ENCODE measurements around the gene ADCK2. TPM values are rescaled to one million over a fixed set of nuclear protein-coding genes. Genes with fewer than 3 reads are reported as not detected.
A peak's percentile ranks its signal among the peaks of the same experiment; 100 is the strongest.
"Not testable (repeated sequence)": the region's sequence is repeated elsewhere in the genome, so short reads cannot be mapped to it uniquely, and the experiment has no call there.

ADCK2 gene
- total and polyA plus RNA-seq, 9 donors = 11.0 to 18.1 (median 14.2) TPM

GRCh38 chr7:140656548-140657515 is 15.9 kb upstream of the ADCK2 start:
- H3K4me3 ChIP-seq (ENCODE audit: low read length) = no peak overlapping the region
- peaks cover 22% of the 10 kb centered on the region for H3K4me1 ChIP-seq (ENCODE audit: control insufficient read depth, insufficient read depth, low read length)
- peak; percentile 83 for DNase-seq
- 37% methylated on average over 7 of the region's 11 CpGs for WGBS (ENCODE audit: insufficient coverage)
- no peaks in the 10 kb centered on the region for H3K36me3 ChIP-seq (ENCODE audit: control insufficient read depth, insufficient read depth, low read length)
- H3K27ac ChIP-seq (ENCODE audit: low read length) = no peak overlapping the region
- no peaks in the 10 kb centered on the region for H3K27me3 ChIP-seq (ENCODE audit: control insufficient read depth, insufficient read depth, low read length)
- no peaks in the 10 kb centered on the region for H3K9me3 ChIP-seq (replicated peaks; ENCODE audit: control insufficient read depth, low read depth, low read length)

DNA sequence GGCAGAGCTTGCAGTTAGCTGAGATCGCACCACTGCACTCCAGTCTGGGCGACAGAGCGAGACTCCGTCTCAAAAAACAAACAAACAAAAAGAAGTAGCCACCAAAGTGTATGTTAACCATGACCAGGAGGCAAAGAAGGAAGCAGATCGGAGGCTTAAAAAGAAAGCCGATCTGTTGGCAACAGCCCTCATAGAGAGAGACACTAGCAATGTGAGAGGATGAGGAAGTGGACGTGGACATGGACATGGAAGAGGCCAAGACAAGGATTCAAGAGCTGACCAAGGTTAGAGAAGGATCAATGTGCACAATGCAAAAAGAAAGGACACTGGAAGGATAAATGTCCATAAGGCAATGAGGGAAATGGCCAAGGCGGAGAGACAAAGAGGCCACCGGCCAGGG is 14.9 kb upstream of the ADCK2 start:
- Histone ChIP-seq H3K9me3 (replicated peaks; ENCODE audit: control insufficient read depth, low read depth, low read length) (no peaks in the 10 kb centered on the region), H3K4me1 (ENCODE audit: control insufficient read depth, insufficient read depth, low read length) (peaks cover 22% of the 10 kb centered on the region), H3K4me3 (ENCODE audit: low read length) (no peak overlapping the region), H3K27me3 (ENCODE audit: control insufficient read depth, insufficient read depth, low read length) (no peaks in the 10 kb centered on the region), H3K36me3 (ENCODE audit: control insufficient read depth, insufficient read depth, low read length) (no peaks in the 10 kb centered on the region), H3K27ac (ENCODE audit: low read length) (no peak overlapping the region)
- DNase-seq = no peak
- WGBS (ENCODE audit: insufficient coverage) = 78% methylated on average over 5 of the region's 9 CpGs

- no peaks in the 10 kb centered on the region for H3K36me3 ChIP-seq (ENCODE audit: control insufficient read depth, insufficient read depth, low read length)
- DNase-seq = peak; percentile 78
- WGBS (ENCODE audit: insufficient coverage) = 0% methylated on average over 5 of the region's 8 CpGs
- no peaks in the 10 kb centered on the region for H3K9me3 ChIP-seq (replicated peaks; ENCODE audit: control insufficient read depth, low read depth, low read length)
- no peaks in the 10 kb centered on the region for H3K27me3 ChIP-seq (ENCODE audit: control insufficient read depth, insufficient read depth, low read length)
- no peak overlapping the region for H3K27ac ChIP-seq (ENCODE audit: low read length)
- peaks cover 15% of the 10 kb centered on the region for H3K4me1 ChIP-seq (ENCODE audit: control insufficient read depth, insufficient read depth, low read length)
- no peak overlapping the region for H3K4me3 ChIP-seq (ENCODE audit: low read length)
Observed at GRCh38 chr7:140659856-140660255, 12.9 kb upstream of the ADCK2 start.

DNA sequence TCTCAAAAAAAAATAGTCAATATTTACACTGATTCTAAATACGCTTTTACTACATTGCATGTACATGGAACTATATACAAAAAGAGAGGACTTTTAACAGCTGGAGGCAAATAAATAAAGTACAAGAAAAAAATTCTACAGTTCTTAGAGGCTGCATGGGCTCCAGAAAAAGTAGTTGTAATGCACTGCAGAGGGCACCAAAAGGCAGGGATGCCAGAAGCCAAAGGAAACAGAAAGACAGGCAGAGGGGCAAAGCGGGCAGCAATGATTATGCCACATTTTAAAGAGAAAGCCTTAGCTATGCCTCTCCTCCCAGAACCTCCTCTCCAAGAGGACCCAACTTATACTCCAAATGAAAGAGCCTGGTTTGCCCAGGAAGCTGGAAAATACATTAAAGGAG is 11.6 kb upstream of the ADCK2 start:
- WGBS (ENCODE audit: insufficient coverage) = no CpG with 5 or more reads among the region's 2 CpGs
- H3K27me3 ChIP-seq (ENCODE audit: control insufficient read depth, insufficient read depth, low read length) = no peaks in the 10 kb centered on the region
- no peak overlapping the region for H3K27ac ChIP-seq (ENCODE audit: low read length)
- no peak for DNase-seq
- no peaks in the 10 kb centered on the region for H3K9me3 ChIP-seq (replicated peaks; ENCODE audit: control insufficient read depth, low read depth, low read length)
- no peak overlapping the region for H3K4me3 ChIP-seq (ENCODE audit: low read length)
- no peaks in the 10 kb centered on the region for H3K36me3 ChIP-seq (ENCODE audit: control insufficient read depth, insufficient read depth, low read length)
- peaks cover 11% of the 10 kb centered on the region for H3K4me1 ChIP-seq (ENCODE audit: control insufficient read depth, insufficient read depth, low read length)

DNA sequence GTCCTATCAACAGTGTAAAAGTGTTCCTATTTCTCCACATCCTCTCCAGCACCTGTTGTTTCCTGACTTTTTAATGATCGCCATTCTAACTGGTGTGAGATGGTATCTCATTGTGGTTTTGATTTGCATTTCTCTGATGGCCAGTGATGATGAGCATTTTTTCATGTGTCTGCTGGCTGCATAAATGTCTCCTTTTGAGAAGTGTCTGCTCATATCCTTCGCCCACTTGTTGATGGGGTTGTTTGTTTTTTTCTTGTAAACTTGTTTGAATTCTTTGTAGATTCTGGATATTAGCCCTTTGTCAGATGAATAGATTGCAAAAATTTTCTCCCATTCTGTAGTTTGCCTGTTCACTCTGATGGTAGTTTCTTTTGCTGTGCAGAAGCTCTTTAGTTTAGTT is 9.8 kb upstream of the ADCK2 start:
- H3K9me3 ChIP-seq (replicated peaks; ENCODE audit: control insufficient read depth, low read depth, low read length); DNase-seq; H3K36me3 ChIP-seq (ENCODE audit: control insufficient read depth, insufficient read depth, low read length); H3K4me1 ChIP-seq (ENCODE audit: control insufficient read depth, insufficient read depth, low read length); H3K4me3 ChIP-seq (ENCODE audit: low read length); H3K27ac ChIP-seq (ENCODE audit: low read length); H3K27me3 ChIP-seq (ENCODE audit: control insufficient read depth, insufficient read depth, low read length): not testable (repeated sequence)
- WGBS (ENCODE audit: insufficient coverage) = no CpG with 5 or more reads among the region's 2 CpGs

DNA sequence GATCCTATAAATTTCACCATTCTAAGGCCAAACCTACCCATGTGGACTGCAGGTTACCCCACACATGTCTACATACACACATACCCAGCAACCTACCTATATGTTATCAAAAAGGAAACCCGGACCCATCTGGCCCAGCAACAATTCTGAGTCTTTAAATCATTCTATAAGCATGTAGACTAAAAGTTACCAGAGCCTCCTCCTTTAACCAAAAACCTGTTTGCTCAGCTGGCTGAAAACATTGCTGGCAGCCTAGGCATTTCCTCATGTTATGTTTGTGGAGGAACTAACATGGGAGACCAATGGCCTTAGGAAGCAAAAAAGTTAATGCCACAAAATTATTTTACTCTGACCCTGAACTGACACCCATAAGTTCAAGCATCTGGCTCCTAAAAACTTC is 5.3 kb upstream of the ADCK2 start:
- Histone ChIP-seq H3K9me3 (replicated peaks; ENCODE audit: control insufficient read depth, low read depth, low read length) (no peaks in the 10 kb centered on the region), H3K4me3 (ENCODE audit: low read length) (no peak overlapping the region), H3K36me3 (ENCODE audit: control insufficient read depth, insufficient read depth, low read length) (no peaks in the 10 kb centered on the region), H3K27ac (ENCODE audit: low read length) (no peak overlapping the region), H3K27me3 (ENCODE audit: control insufficient read depth, insufficient read depth, low read length) (no peaks in the 10 kb centered on the region), H3K4me1 (ENCODE audit: control insufficient read depth, insufficient read depth, low read length) (peaks cover 5% of the 10 kb centered on the region)
- DNase-seq = no peak
- 86% methylated on average over 1 of the region's 1 CpG for WGBS (ENCODE audit: insufficient coverage)

DNA sequence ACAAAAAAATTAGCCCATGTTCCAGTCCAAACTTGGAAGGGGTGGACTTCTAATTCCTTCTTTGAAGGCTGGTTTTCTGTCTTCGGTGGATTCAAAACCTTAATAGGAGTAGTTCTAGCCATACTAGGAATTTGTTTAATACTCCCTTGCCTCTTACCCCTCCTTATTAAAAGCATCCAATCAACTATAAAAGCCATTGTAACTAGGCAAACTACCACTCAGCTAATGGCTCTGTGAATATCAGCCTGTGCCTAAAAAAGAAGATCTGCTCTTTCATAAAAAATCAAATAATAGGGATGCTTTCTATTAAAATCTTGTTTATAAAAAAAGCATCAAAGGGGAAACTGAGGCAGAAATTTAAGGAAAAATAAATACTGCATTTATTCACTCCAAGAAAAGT is 4.1 kb upstream of the ADCK2 start:
- no peak for DNase-seq
- no peak overlapping the region for H3K4me3 ChIP-seq (ENCODE audit: low read length)
- no CpG with 5 or more reads among the region's 1 CpG for WGBS (ENCODE audit: insufficient coverage)
- no peak overlapping the region for H3K27ac ChIP-seq (ENCODE audit: low read length)
- no peaks in the 10 kb centered on the region for H3K27me3 ChIP-seq (ENCODE audit: control insufficient read depth, insufficient read depth, low read length)
- peaks cover 8% of the 10 kb centered on the region for H3K4me1 ChIP-seq (ENCODE audit: control insufficient read depth, insufficient read depth, low read length)
- H3K9me3 ChIP-seq (replicated peaks; ENCODE audit: control insufficient read depth, low read depth, low read length) = no peaks in the 10 kb centered on the region
- H3K36me3 ChIP-seq (ENCODE audit: control insufficient read depth, insufficient read depth, low read length) = no peaks in the 10 kb centered on the region

GRCh38 chr7:140669352-140669751 is 3.4 kb upstream of the ADCK2 start:
- no peak overlapping the region for H3K4me3 ChIP-seq (ENCODE audit: low read length)
- no peak overlapping the region for H3K27ac ChIP-seq (ENCODE audit: low read length)
- H3K9me3 ChIP-seq (replicated peaks; ENCODE audit: control insufficient read depth, low read depth, low read length) = no peaks in the 10 kb centered on the region
- no peaks in the 10 kb centered on the region for H3K36me3 ChIP-seq (ENCODE audit: control insufficient read depth, insufficient read depth, low read length)
- no peaks in the 10 kb centered on the region for H3K27me3 ChIP-seq (ENCODE audit: control insufficient read depth, insufficient read depth, low read length)
- no peak for DNase-seq
- WGBS (ENCODE audit: insufficient coverage) = no CpG with 5 or more reads among the region's 3 CpGs
- H3K4me1 ChIP-seq (ENCODE audit: control insufficient read depth, insufficient read depth, low read length) = peaks cover 13% of the 10 kb centered on the region

DNA sequence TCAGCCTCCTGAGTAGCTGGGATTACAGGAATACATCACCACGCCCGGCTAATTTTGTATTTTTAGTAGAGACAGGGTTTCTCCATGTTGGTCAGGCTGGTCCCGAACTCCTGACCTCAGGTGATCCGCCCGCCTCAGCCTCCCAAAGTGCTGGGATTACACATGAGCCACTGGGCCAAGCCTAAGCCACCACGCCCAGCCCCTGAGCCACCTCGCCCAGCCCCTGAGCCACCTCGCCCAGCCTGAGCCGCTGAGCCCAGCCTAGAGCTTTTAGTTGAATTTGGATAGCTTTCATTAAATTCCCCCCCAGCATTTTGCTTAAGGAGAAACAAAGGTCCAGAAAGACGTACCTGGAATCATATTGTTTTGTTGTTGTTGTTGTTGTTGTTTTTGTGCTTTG is 2.9 kb upstream of the ADCK2 start:
- 43% methylated on average over 1 of the region's 10 CpGs for WGBS (ENCODE audit: insufficient coverage)
- H3K27ac ChIP-seq (ENCODE audit: low read length) = not testable (repeated sequence)

GRCh38 chr7:140670343-140670935 is 2.3 kb upstream of the ADCK2 start:
- H3K27ac ChIP-seq (ENCODE audit: low read length) = no peak overlapping the region
- H3K27me3 ChIP-seq (ENCODE audit: control insufficient read depth, insufficient read depth, low read length) = no peaks in the 10 kb centered on the region
- no peaks in the 10 kb centered on the region for H3K36me3 ChIP-seq (ENCODE audit: control insufficient read depth, insufficient read depth, low read length)
- no peaks in the 10 kb centered on the region for H3K9me3 ChIP-seq (replicated peaks; ENCODE audit: control insufficient read depth, low read depth, low read length)
- DNase-seq = no peak
- H3K4me3 ChIP-seq (ENCODE audit: low read length) = no peak overlapping the region
- WGBS (ENCODE audit: insufficient coverage) = 80% methylated on average over 2 of the region's 4 CpGs
- H3K4me1 ChIP-seq (ENCODE audit: control insufficient read depth, insufficient read depth, low read length) = peaks cover 18% of the 10 kb centered on the region

More for the DNA sequence above, 2.9 kb upstream of the ADCK2 start:
- peaks cover 15% of the 10 kb centered on the region for H3K4me1 ChIP-seq (ENCODE audit: control insufficient read depth, insufficient read depth, low read length)
- not testable (repeated sequence) for H3K27me3 ChIP-seq (ENCODE audit: control insufficient read depth, insufficient read depth, low read length); H3K9me3 ChIP-seq (replicated peaks; ENCODE audit: control insufficient read depth, low read depth, low read length); DNase-seq; H3K4me3 ChIP-seq (ENCODE audit: low read length); H3K36me3 ChIP-seq (ENCODE audit: control insufficient read depth, insufficient read depth, low read length)

All from muscle of leg (tissue), 11 donors.